GM19467 (cell line): ENCODE measurements around the gene ZBTB7C.

ENCODE experiments used
- ATAC-seq: cut with Tn5 transposase; IDR thresholded peaks from one replicate; pipeline ENCODE4 v1.9.1; 2021; ENCODE audit warnings: mild to moderate bottlenecking, moderate library complexity; ENCODE audit not compliant: unreplicated experiment

ZBTB7C gene

GRCh38 chr18:48199399-48199798, 209.8 kb downstream of the ZBTB7C start:
- no peak for ATAC-seq

DNA sequence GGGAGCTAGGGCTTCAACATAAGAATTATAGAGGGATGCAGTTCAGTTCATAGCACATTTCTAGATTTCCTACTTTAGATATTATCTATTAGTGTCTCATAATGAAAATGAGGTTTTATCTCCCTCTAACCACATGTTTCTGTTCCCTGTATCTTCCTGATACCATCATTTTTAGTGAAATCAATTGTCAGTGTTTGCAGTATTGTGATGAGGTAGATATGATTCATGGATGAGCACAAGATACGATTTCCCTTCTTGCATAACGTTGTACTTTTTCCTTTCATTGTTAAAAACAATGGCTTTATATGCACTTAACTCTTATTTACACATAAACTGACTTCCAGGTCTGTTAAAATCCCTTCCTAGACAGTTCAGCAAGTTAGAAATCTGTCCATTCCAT, 211.4 kb downstream of the ZBTB7C start:
- no peak for ATAC-seq

DNA sequence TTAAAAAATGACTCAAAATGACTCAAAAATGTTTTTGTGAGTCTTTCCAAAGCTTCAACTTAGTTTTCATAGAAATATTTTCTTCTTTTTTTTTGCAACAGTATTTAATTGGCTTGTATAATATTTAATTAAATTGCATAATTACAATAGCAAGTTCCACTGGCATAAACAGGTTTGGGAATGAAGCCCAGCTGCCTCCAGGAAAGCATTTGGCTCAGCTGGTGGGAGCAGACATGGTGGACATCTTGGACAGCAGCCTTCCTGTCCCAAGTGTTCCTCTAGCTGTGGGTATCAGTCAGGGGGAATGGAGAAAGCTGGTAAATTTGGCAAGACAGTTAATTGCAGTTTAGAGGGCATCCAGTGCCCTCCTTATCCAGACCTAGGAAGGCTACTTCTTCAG, 213.4 kb downstream of the ZBTB7C start:
- no peak for ATAC-seq

GRCh38 chr18:48194591-48195181, 214.5 kb downstream of the ZBTB7C start:
- ATAC-seq = no peak

GRCh38 chr18:48193521-48194492, 215.4 kb downstream of the ZBTB7C start:
- no peak for ATAC-seq

- no peak for ATAC-seq
These were observed 216.6 kb downstream of the ZBTB7C start for GRCh38 chr18:48192542-48192941.

GRCh38 chr18:48191494-48191893, 217.7 kb downstream of the ZBTB7C start:
- no peak for ATAC-seq

GRCh38 chr18:48190994-48191393, 218.2 kb downstream of the ZBTB7C start:
- ATAC-seq = no peak

- no peak for ATAC-seq
These were observed 220.6 kb downstream of the ZBTB7C start for GRCh38 chr18:48188609-48189008.

DNA sequence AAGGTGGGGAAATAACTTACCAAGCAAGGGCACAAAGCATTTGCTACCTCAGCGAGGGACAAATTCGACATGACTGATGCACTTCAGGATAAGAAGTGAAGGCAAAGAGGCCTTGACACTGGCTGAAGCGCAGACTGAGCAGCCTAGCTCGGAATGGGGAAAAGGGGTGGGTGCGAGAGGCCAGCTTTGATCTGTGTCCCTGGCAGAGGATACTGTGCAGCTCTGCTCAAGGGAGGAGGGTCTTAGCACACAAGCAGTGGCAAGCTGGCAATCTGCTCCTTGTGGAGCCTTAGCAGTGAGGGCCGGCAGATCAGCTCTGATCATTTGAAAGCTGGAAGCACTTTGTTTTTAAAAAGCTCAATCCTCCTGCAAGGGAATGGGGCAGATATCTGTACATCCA, 222.3 kb downstream of the ZBTB7C start:
- ATAC-seq = no peak

GRCh38 chr18:48186131-48186766, 222.9 kb downstream of the ZBTB7C start:
- ATAC-seq = no peak

DNA sequence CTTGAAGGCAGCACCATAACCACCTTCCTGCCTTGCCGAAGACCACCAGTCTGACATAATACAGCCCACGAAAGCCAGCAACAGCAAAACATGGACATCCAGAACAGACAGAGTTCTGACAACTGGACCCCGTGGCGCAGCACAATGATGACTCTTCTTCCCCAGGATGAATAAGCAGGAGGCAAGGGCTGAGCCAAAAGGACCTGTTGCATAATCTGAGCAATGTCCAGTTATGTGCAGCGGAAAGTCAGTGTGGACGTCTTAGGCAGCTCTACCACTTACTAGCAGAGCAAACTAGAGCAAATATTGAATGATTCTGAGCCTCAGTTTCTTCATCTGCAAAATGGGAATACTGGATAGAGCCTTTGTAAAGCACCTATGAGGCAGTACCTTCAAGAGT, 225.1 kb downstream of the ZBTB7C start:
- ATAC-seq = no peak

DNA sequence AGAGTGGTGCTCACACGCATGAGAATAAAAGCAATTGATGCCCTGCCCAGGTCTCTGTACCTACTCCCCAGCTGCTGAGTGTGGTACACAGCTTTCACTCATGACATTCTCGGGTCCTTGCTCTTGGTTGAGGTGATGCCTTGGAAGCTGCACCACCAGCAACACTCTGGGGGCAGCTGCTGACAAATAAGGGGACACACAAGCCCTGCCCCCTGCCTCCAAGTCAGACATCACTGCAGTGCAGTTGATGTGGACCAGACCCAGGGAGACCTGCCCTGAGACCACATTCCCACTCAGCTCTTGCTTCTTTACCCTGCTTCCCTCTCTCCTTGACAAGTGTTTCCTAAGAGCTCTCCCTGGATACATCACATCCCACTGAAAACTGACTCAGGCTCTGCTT, 225.6 kb downstream of the ZBTB7C start:
- no peak for ATAC-seq

DNA sequence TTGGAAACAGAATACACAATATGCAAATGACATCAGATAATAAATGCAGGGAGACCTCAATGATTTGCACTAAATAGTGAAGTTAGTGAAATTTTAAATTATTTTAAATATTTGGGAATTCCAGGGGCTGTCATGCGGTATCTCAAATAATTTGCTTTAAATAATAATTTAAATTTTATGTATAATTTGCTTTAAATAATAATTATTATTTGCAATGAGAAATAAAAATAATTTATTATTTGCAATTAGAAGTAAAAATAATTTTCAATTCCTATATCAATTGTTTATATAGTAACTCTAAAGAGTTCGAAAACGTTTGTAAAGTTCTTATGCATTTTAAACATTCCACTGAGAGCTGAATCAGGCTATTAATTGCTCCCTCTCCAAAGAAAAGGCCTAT, 226.4 kb downstream of the ZBTB7C start:
- no peak for ATAC-seq

GRCh38 chr18:48181857-48182256, 227.3 kb downstream of the ZBTB7C start:
- ATAC-seq = no peak

DNA sequence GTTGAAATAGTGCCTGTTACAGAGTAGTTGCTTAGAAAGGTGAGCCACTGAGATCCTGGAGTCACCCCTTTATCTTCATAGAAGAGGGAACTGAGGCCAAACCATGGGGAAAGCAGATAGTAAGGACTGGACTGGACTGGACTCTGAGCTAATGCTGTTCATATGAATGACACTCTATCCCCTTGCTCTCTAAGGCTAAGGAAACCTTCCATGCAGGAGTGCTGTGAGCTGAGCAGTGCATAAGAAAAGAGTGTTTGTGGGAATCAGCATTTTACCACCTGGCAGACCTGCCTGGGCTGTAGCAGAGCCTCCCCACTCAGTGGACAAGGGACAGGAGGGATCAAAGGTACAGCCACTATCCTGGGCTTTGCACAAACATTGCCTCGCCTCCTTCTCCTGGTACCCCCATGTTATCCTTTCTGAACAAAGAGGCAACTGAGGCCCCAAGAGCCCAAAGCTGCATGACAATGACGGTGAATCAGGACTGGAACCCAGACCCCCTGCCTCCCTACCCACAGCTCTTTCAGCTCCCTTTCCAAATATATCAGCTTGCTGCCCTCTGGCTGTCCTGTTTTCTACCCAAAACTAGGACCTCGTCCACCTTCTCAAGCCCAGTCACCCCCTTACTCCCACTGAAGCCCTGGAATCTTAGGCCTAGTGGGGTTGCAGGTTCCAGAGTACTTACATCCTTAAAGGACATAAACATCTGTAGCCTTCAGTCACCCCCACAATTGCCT, 227.9 kb downstream of the ZBTB7C start:
- no peak for ATAC-seq

DNA sequence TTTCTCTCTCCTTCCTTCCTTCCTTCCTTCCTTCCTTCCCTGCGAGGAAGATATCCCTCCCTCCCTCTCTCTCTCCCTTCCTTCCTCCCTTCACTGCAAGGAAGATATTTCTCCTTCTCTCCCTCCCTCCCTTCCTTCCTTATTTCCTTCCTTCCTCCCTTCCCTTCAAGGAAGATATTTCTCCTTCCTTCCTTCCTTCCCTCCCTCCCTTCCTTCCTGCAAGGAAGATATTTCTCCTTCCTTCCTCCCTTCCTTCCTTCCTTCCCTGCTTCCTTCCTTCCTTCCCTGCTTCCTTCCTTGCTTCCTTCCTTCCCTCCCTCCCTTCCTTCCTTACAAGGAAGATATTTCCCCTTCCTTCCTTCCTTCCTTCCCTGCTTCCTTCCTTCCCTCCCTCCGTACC, 229.5 kb downstream of the ZBTB7C start:
- ATAC-seq = no peak

GRCh38 chr18:48179001-48179400, 230.2 kb downstream of the ZBTB7C start:
- ATAC-seq = no peak

GRCh38 chr18:48176909-48177308, 232.3 kb downstream of the ZBTB7C start:
- no peak for ATAC-seq

- ATAC-seq = no peak
These were observed 235.6 kb downstream of the ZBTB7C start for GRCh38 chr18:48173557-48173956.
